Activated T-helper 17 cell treated with anti-CD3 and anti-CD28 coated beads, Interleukin-2, amount 50 U/mL, for 72 hours (primary cell): ENCODE results near the gene CSF1R. TPM values are rescaled to one million over a fixed set of nuclear protein-coding genes. Genes with fewer than 3 reads are reported as not detected.

Experiments used
- ATAC-seq: fragments of 150-1000 bp; cut with Tn5 transposase; replicated peaks from 2 replicates; pipeline ENCODE4 v1.10.0; 2021; ENCODE audit warnings: mild to moderate bottlenecking, moderate library complexity
- H3K27ac Mint-ChIP-seq: one replicate; pipeline ENCODE4 v1.8.0; 2022; ENCODE audit warnings: mixed read lengths
- H3K27me3 Mint-ChIP-seq: one replicate; pipeline ENCODE4 v1.8.0; 2022; ENCODE audit warnings: mixed read lengths
- H3K36me3 Mint-ChIP-seq: one replicate; pipeline ENCODE4 v1.8.0; 2022; ENCODE audit warnings: low read depth, mild to moderate bottlenecking, mixed read lengths
- H3K4me1 Mint-ChIP-seq: one replicate; pipeline ENCODE4 v1.8.0; 2022; ENCODE audit warnings: mixed read lengths
- H3K4me3 Mint-ChIP-seq: one replicate; pipeline ENCODE4 v1.8.0; 2022; ENCODE audit warnings: mild to moderate bottlenecking, mixed read lengths
- H3K9me3 Mint-ChIP-seq: one replicate; pipeline ENCODE4 v1.8.0; 2022; ENCODE audit warnings: mixed read lengths
- total RNA-seq, 2 donors: library from RNA; stranded (reverse); gene quantifications; one replicate each; pipeline ENCODE4 v1.2.3, GENCODE V29; 2022

Gene CSF1R
- total RNA-seq, 2 donors from 2014 or later: 0.87 to 2.8 TPM

DNA sequence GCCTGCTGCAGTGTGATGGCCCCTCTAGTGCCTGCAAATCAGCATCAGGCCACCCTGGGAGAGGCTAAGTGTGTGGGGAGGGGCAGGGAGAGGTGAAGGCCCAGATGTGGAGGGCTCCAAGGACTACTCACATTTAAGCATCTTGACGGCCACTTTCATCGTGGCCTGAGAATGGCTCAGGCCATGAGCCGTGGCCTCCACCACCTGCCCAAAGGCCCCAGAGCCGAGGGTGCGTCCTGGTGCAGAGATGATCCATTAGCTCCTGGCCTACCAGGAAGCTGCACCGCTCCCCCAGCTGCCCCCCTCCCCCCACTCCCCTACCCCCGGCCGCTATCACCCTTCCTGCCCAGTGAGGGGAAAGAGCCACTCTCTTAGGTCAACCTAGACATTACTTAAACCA, 38.2 kb upstream of the CSF1R start:
- Mint-ChIP-seq H3K36me3 (no peaks in the 10 kb centered on the region), H3K27ac (no peak overlapping the region), H3K4me1 (no peaks in the 10 kb centered on the region), H3K4me3 (no peak overlapping the region), H3K9me3 (no peaks in the 10 kb centered on the region), H3K27me3 (no peaks in the 10 kb centered on the region)
- no peak for ATAC-seq

DNA sequence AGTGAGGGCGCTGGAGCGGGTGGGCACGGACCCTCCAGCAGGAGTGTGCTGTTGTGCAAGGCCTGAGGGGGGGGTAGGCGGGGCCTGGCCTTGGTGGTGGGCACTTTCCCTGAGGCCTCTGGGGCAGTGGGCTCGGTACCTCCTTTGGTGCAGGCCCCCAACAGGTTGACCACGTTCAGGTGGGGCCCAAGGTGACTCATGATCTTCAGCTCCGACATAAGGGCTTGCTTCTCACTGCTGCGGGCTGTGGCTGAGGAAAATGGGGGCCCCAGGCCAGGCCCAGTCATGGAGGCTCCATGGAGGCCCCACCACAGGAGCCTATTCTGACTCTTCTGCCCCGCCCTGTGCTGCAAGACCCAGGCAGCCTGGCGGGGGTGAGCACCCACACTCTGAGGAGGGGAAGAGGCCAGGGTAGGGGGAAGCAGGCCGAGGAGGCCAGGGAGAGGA, 37.8 kb upstream of the CSF1R start:
- Mint-ChIP-seq H3K27ac (no peak overlapping the region), H3K9me3 (no peaks in the 10 kb centered on the region), H3K27me3 (no peaks in the 10 kb centered on the region), H3K36me3 (no peaks in the 10 kb centered on the region), H3K4me1 (no peaks in the 10 kb centered on the region), H3K4me3 (no peak overlapping the region)
- ATAC-seq: no peak

DNA sequence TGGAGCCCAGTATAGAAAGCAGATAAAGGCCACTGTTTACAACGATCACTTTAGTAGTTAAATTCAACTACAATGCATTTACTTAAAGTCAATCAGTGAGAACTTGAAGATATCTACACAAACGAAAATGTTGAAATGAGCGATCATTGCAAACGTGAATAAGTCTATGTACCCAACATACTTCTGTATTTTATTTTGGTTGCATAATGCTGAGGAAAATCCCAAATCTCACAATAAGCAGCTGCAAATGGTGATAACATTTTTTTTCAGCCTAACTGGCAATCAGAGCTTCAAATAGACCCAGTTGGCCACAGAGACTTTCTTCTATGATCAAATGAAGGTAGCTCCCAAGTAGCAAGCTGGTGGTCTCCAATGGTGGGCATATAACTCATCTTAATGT, 37.2 kb upstream of the CSF1R start:
- H3K4me1 Mint-ChIP-seq: no peaks in the 10 kb centered on the region
- no peaks in the 10 kb centered on the region for H3K9me3 Mint-ChIP-seq
- no peak overlapping the region for H3K27ac Mint-ChIP-seq
- H3K36me3 Mint-ChIP-seq: no peaks in the 10 kb centered on the region
- no peak for ATAC-seq
- H3K4me3 Mint-ChIP-seq: no peak overlapping the region
- H3K27me3 Mint-ChIP-seq: no peaks in the 10 kb centered on the region

DNA sequence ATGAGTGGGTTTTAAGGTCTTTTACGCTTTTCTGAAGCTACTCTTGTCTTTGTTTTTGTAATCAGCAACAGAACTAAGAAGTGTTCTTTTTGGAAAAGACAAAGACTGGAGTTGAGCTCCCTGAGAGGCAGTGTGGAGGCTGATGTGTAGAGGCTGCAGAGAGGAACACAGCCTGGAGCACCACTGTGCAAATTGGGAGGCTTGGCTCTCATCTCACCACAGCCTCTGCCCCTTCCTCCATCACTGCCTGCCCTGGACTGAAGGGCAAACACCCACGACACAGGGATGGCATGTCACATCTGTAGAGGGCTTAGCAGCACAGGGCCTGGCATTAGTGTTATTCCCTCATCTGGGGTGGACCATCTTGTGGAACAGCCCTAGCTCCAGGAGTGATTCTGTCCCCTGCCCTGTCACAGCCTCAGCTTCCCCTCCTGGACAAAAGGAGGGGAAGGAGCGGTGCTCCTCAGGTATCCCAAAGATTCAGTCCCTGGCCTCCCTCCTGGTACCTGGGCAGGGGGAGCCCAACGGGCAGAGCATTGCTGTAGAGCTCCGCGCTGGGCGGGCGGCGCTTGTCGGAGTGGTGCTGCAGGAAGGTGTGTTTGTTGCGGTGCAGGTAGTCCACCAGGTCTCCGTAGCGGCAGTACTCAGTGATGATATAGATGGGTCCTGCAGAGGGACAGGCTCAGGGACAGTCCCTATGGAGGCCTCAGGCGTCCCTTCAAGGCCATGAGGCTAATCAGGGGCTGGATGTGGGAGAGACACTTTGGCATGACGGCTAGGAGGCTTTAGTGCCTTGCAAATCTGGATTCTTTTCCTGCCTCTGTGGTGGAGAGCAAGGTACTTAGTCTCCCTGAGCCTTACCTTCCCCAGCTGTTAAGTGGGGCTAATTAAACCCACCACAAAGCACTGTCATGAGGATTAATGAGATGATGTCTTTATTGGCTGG, 36.5 kb upstream of the CSF1R start:
- H3K36me3 Mint-ChIP-seq: no peaks in the 10 kb centered on the region
- H3K27ac Mint-ChIP-seq: no peak overlapping the region
- H3K9me3 Mint-ChIP-seq: no peaks in the 10 kb centered on the region
- H3K4me3 Mint-ChIP-seq: no peak overlapping the region
- no peaks in the 10 kb centered on the region for H3K27me3 Mint-ChIP-seq
- no peaks in the 10 kb centered on the region for H3K4me1 Mint-ChIP-seq
- ATAC-seq: no peak

- H3K27me3 Mint-ChIP-seq: no peaks in the 10 kb centered on the region
- H3K36me3 Mint-ChIP-seq: no peaks in the 10 kb centered on the region
- H3K9me3 Mint-ChIP-seq: no peaks in the 10 kb centered on the region
- no peak overlapping the region for H3K27ac Mint-ChIP-seq
- no peak overlapping the region for H3K4me3 Mint-ChIP-seq
- peak; percentile 61 for ATAC-seq
- H3K4me1 Mint-ChIP-seq: no peaks in the 10 kb centered on the region
Observed at GRCh38 chr5:150122158-150122510, 35.8 kb upstream of the CSF1R start.

GRCh38 chr5:150121448-150122157, 35.2 kb upstream of the CSF1R start:
- H3K27me3 Mint-ChIP-seq: no peaks in the 10 kb centered on the region
- no peaks in the 10 kb centered on the region for H3K36me3 Mint-ChIP-seq
- H3K4me1 Mint-ChIP-seq: no peaks in the 10 kb centered on the region
- no peak overlapping the region for H3K4me3 Mint-ChIP-seq
- H3K27ac Mint-ChIP-seq: no peak overlapping the region
- no peak for ATAC-seq
- no peaks in the 10 kb centered on the region for H3K9me3 Mint-ChIP-seq

DNA sequence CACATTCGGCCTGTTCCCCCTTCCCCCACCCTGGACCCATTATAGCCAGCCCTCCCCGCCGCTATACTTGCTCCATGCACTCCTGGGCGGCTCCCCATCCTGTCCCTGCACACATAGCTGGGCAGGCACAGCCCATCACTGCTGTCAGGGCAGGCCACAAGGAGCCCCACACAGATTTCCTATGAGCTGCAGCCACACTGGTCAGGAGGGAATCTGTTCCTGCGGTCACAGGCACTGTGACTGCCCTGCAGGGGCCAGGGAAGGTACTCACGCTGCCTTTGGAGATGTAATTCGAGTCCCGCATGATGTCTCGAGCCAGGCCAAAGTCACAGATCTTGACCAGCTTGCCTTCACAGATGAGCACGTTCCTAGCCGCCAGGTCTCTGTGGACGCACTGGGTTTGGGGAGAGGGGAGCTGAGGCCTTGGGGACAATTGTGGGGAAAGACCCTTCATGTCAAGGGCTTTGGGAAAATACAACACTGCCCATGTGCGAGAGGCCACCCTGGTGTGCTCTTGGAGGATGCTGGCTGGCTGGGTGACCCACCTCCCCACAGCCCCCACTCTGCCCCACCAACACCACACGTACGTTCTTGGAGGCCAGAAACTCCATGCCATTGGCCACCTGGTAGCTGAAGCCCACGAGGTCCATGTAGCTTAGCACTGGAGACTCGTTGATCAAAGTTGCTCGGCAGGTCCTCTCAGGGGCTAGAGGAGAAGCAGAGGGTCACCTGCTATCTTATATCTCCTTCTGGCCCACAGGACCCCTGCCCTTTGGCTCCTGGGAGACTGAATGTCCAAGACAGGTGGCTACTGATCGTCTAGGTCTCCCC, 34.5 kb upstream of the CSF1R start:
- Mint-ChIP-seq H3K27ac (no peak overlapping the region), H3K4me1 (no peaks in the 10 kb centered on the region), H3K27me3 (no peaks in the 10 kb centered on the region), H3K36me3 (no peaks in the 10 kb centered on the region), H3K4me3 (no peak overlapping the region), H3K9me3 (no peaks in the 10 kb centered on the region)
- ATAC-seq: no peak

DNA sequence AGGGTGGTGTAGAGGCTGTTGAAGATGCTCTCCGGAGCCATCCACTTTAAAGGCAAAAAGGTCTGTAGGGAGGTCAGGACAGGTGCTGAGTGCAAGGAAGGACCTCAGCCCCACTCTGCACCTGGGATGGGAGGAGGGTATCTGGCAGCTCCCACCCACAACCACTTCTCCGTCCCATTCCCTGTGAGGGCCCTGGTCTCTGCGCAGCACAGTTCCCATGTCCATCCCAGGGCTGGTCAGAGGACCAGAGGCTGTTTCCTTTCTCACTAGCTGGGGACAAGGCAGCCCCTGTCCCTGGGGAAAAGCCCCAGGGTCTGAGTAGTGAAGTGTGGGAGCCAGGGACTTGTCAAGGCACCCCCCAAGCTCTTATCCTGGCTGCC, 33.7 kb upstream of the CSF1R start:
- H3K36me3 Mint-ChIP-seq: no peaks in the 10 kb centered on the region
- no peak overlapping the region for H3K27ac Mint-ChIP-seq
- no peaks in the 10 kb centered on the region for H3K27me3 Mint-ChIP-seq
- no peak overlapping the region for H3K4me3 Mint-ChIP-seq
- H3K9me3 Mint-ChIP-seq: no peaks in the 10 kb centered on the region
- no peaks in the 10 kb centered on the region for H3K4me1 Mint-ChIP-seq
- no peak for ATAC-seq

- Mint-ChIP-seq H3K4me1 (no peaks in the 10 kb centered on the region), H3K9me3 (no peaks in the 10 kb centered on the region), H3K4me3 (no peak overlapping the region), H3K36me3 (no peaks in the 10 kb centered on the region), H3K27ac (no peak overlapping the region), H3K27me3 (no peaks in the 10 kb centered on the region)
- ATAC-seq: no peak
Observed at GRCh38 chr5:150119421-150120061, 33.2 kb upstream of the CSF1R start.

GRCh38 chr5:150118561-150119229, 32.3 kb upstream of the CSF1R start:
- Mint-ChIP-seq H3K36me3 (no peaks in the 10 kb centered on the region), H3K4me3 (no peak overlapping the region), H3K27ac (no peak overlapping the region), H3K27me3 (no peaks in the 10 kb centered on the region), H3K9me3 (no peaks in the 10 kb centered on the region), H3K4me1 (no peaks in the 10 kb centered on the region)
- no peak for ATAC-seq

- Mint-ChIP-seq H3K4me1 (no peaks in the 10 kb centered on the region), H3K27ac (no peak overlapping the region), H3K9me3 (no peaks in the 10 kb centered on the region), H3K4me3 (no peak overlapping the region), H3K27me3 (no peaks in the 10 kb centered on the region), H3K36me3 (no peaks in the 10 kb centered on the region)
- no peak for ATAC-seq
Observed at GRCh38 chr5:150117945-150118560, 31.7 kb upstream of the CSF1R start.

GRCh38 chr5:150116667-150117400, 30.5 kb upstream of the CSF1R start:
- no peak for ATAC-seq
- H3K4me1 Mint-ChIP-seq: no peaks in the 10 kb centered on the region
- H3K36me3 Mint-ChIP-seq: no peaks in the 10 kb centered on the region
- H3K27me3 Mint-ChIP-seq: no peaks in the 10 kb centered on the region
- no peak overlapping the region for H3K4me3 Mint-ChIP-seq
- H3K9me3 Mint-ChIP-seq: no peaks in the 10 kb centered on the region
- no peak overlapping the region for H3K27ac Mint-ChIP-seq
